HepG2 (cell line): ENCODE measurements around the gene HOXD8. TPM values are rescaled to one million over a fixed set of nuclear protein-coding genes. Genes with fewer than 3 reads are reported as not detected.
A peak's percentile ranks its signal among the peaks of the same experiment; 100 is the strongest.

Source experiments
- DNMT1 ChIP-seq: sonication (generic); formaldehyde crosslinking; IDR thresholded peaks from 2 replicates; pipeline ENCODE4 v1.5.1; 2020; ENCODE audit warnings: mild to moderate bottlenecking, missing genetic modification reagents
- FOXA1 ChIP-seq, 2 experiments: fragments of 450-650 bp in 1 of 2; sonication (generic) in 1 of 2; formaldehyde crosslinking in 1 of 2; IDR thresholded peaks; 2 replicates each; pipeline versions ENCODE4 v1.4.0 to v1.6.1; 2016 to 2020; ENCODE audit warnings: missing genetic modification reagents in 1 of 2
- HMGXB4 ChIP-seq, 2 experiments: sonication (generic) in 1 of 2; formaldehyde crosslinking in 1 of 2; IDR thresholded peaks; 2 replicates each; pipeline versions ENCODE4 v1.4.0 to v1.6.1; 2018 to 2020; ENCODE audit warnings: missing genetic modification reagents in 2 of 2, borderline replicate concordance in 1 of 2, low read depth in 1 of 2, mild to moderate bottlenecking in 1 of 2, missing biosample characterization in 1 of 2
- HNF4A ChIP-seq: sonication (generic); formaldehyde crosslinking; IDR thresholded peaks from 2 replicates; pipeline ENCODE4 v1.4.0; 2020; ENCODE audit warnings: missing genetic modification reagents
- KLF16 ChIP-seq, 2 experiments: sonication (generic) in 1 of 2; formaldehyde crosslinking in 1 of 2; IDR thresholded peaks; 2 replicates each; pipeline versions ENCODE4 v1.6.1 to v1.8.0; 2016 to 2023; ENCODE audit warnings: missing genetic modification reagents in 2 of 2, missing compliant biosample characterization in 1 of 2
- NCOA5 ChIP-seq: sonication (generic); formaldehyde crosslinking; IDR thresholded peaks from 2 replicates; pipeline ENCODE4 v1.4.0; 2020; ENCODE audit warnings: missing genetic modification reagents
- REL ChIP-seq: sonication (generic); formaldehyde crosslinking; conservative IDR thresholded peaks from 2 replicates; pipeline ENCODE4 v1.8.0; 2022; ENCODE audit warnings: mild to moderate bottlenecking, missing genetic modification reagents, moderate library complexity
- RXRB ChIP-seq: IDR thresholded peaks from 2 replicates; pipeline ENCODE4 v1.6.1; 2016; ENCODE audit warnings: borderline replicate concordance, missing genetic modification reagents, missing compliant biosample characterization
- SPEN ChIP-seq: sonication (generic); formaldehyde crosslinking; IDR thresholded peaks from 2 replicates; pipeline ENCODE4 v1.5.1; 2020; ENCODE audit warnings: low read depth, mild to moderate bottlenecking, missing genetic modification reagents
- ZBED4 ChIP-seq: sonication (generic); formaldehyde crosslinking; IDR thresholded peaks from 2 replicates; pipeline ENCODE4 v1.4.0; 2020; ENCODE audit warnings: missing genetic modification reagents, borderline replicate concordance
- polyA plus RNA-seq, 8 experiments: library from polyadenylated mRNA; depleted of rRNA in 3 of 8; stranded (reverse) in 7 of 8; unstranded in 1 of 8; fragments of >200 nt; fragmentation: Illumina TruSeq in 4 of 8; extraction: Trizol in 4 of 8; gene quantifications; 2 replicates each; pipeline versions ENCODE4 v1.2.1 to v1.2.3, GENCODE V29; 2011 to 2016; ENCODE audit warnings: low read depth in 4 of 8, missing spikeins in 1 of 8, mixed read lengths in 1 of 8; ENCODE audit not compliant: insufficient read depth in 1 of 8
- total RNA-seq, 5 experiments: library from RNA; depleted of rRNA; stranded (reverse); fragments of >200 nt; fragmentation: Illumina TruSeq; extraction: Trizol; gene quantifications; 2 replicates each; pipeline ENCODE4 v1.2.3, GENCODE V29; 2016; ENCODE audit warnings: low read depth in 1 of 5
- TF ChIP-seq, protein P1 (sequence below): sonication (generic); IDR thresholded peaks from 2 replicates; pipeline ENCODE4 v1.6.1; 2016; ENCODE audit warnings: low read depth, borderline replicate concordance
- TF ChIP-seq, protein P2 (sequence below): sonication (generic); formaldehyde crosslinking; IDR thresholded peaks from 2 replicates; pipeline ENCODE4 v1.4.0; 2020; ENCODE audit warnings: missing genetic modification reagents; ENCODE audit errors: not compliant biosample characterization
- TF ChIP-seq, protein P3 (sequence below): sonication (generic); formaldehyde crosslinking; IDR thresholded peaks from 2 replicates; pipeline ENCODE4 v1.4.0; 2020; ENCODE audit warnings: missing genetic modification reagents, borderline replicate concordance

HOXD8 gene
- total and polyA plus RNA-seq, 2 of the 13 experiments (the other 11 are each of a cell fraction or from before 2014, with no cell fraction given) = not detected

DNA sequence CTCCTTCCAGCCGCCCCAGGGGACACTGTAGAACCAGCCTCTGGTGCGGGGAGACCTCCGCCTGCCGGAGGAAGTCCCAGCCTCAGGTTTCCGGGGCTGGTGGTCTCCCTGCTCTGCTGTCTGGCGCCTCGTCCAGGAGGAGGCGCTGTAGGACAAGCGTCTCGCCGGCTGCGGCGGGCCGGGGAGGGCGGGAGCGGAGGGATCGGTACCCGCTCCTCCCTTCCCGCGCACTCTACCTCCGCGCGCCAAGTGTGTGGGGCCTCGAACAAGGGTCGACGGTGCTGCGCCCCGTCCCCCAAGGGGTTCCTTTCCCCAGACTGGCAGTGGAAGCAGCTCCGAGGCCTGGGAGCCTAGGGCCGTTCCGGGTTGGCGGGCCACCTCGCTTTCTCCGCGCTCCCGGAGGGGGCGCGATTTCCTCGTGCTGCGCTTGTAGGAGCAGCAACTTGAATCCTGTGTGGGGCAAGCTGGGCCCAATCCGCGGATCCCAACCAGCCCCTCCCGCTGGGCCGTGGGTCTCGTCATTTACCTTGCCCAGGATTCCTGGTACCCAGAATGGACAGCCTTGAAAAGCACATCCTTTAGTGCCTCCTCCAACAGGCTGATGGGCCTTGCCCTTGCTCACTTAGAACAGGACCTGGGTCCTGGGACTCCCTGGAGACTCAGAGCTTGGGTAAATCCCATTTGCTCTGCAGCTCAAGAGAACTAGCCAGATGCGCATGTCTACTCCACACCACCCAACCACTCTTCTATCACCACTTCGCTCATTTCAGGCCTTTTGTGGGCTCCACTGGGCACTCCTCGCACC lies 11.2 kb downstream of the HOXD8 start (continued):
- TF ChIP-seq FOXA1 (IDR thresholded peaks at IDR 0.05) = no peak
- TF ChIP-seq FOXA1 (CRISPR knock-in tag; IDR thresholded peaks at IDR 0.05) = no peak; the same call in 1 of the 2 replicates
- TF ChIP-seq SPEN (CRISPR knock-in tag) = no peak
- peak; percentile 84 for TF ChIP-seq ZBED4 (CRISPR knock-in tag)
- no peak for TF ChIP-seq HNF4A (CRISPR knock-in tag)
- TF ChIP-seq HMGXB4 (CRISPR knock-in tag; IDR thresholded peaks at IDR 0.05; ENCODE audit: borderline replicate concordance in 1 of 2, low read depth in 1 of 2) = peak; percentile 96 to 97
- peak; percentile 90 for TF ChIP-seq DNMT1 (CRISPR knock-in tag)
- TF ChIP-seq REL (CRISPR knock-in tag) = no peak
- TF ChIP-seq KLF16 (CRISPR knock-in tag; IDR thresholded peaks at IDR 0.05) = peak in 1 of 2 experiments; percentile 58; a peak in 1 of 4 replicates
- peak; percentile 57; the same call in 1 of the 2 replicates for TF ChIP-seq RXRB
- TF ChIP-seq NCOA5 (CRISPR knock-in tag) = no peak
- TF ChIP-seq, protein P1, sequence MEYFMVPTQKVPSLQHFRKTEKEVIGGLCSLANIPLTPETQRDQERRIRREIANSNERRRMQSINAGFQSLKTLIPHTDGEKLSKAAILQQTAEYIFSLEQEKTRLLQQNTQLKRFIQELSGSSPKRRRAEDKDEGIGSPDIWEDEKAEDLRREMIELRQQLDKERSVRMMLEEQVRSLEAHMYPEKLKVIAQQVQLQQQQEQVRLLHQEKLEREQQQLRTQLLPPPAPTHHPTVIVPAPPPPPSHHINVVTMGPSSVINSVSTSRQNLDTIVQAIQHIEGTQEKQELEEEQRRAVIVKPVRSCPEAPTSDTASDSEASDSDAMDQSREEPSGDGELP = no peak
- TF ChIP-seq, protein P2, sequence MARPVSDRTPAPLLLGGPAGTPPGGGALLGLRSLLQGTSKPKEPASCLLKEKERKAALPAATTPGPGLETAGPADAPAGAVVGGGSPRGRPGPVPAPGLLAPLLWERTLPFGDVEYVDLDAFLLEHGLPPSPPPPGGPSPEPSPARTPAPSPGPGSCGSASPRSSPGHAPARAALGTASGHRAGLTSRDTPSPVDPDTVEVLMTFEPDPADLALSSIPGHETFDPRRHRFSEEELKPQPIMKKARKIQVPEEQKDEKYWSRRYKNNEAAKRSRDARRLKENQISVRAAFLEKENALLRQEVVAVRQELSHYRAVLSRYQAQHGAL (CRISPR knock-in tag) = no peak
- TF ChIP-seq, protein P3, sequence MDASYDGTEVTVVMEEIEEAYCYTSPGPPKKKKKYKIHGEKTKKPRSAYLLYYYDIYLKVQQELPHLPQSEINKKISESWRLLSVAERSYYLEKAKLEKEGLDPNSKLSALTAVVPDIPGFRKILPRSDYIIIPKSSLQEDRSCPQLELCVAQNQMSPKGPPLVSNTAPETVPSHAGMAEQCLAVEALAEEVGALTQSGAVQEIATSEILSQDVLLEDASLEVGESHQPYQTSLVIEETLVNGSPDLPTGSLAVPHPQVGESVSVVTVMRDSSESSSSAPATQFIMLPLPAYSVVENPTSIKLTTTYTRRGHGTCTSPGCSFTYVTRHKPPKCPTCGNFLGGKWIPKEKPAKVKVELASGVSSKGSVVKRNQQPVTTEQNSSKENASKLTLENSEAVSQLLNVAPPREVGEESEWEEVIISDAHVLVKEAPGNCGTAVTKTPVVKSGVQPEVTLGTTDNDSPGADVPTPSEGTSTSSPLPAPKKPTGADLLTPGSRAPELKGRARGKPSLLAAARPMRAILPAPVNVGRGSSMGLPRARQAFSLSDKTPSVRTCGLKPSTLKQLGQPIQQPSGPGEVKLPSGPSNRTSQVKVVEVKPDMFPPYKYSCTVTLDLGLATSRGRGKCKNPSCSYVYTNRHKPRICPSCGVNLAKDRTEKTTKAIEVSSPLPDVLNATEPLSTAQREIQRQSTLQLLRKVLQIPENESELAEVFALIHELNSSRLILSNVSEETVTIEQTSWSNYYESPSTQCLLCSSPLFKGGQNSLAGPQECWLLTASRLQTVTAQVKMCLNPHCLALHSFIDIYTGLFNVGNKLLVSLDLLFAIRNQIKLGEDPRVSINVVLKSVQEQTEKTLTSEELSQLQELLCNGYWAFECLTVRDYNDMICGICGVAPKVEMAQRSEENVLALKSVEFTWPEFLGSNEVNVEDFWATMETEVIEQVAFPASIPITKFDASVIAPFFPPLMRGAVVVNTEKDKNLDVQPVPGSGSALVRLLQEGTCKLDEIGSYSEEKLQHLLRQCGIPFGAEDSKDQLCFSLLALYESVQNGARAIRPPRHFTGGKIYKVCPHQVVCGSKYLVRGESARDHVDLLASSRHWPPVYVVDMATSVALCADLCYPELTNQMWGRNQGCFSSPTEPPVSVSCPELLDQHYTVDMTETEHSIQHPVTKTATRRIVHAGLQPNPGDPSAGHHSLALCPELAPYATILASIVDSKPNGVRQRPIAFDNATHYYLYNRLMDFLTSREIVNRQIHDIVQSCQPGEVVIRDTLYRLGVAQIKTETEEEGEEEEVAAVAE = no peak
